Liver (tissue), 3 donors: Measurements from ENCODE around the gene ADK.

Experiments used
- ATF3 ChIP-seq: IDR thresholded peaks from 2 replicates; pipeline ENCODE4 v1.6.1; 2016; ENCODE audit warnings: antibody characterized with exemption
- FOXA1 ChIP-seq: IDR thresholded peaks from 2 replicates; pipeline ENCODE4 v1.6.1; 2016; ENCODE audit warnings: antibody characterized with exemption
- FOXA2 ChIP-seq: IDR thresholded peaks from 2 replicates; pipeline ENCODE4 v1.6.1; 2016; ENCODE audit warnings: antibody characterized with exemption
- HNF4A ChIP-seq, 2 donors: conservative IDR thresholded peaks; 2 replicates each; pipeline ENCODE4 v1.6.1; 2016; ENCODE audit warnings: antibody characterized with exemption in 2 of 2, mild to moderate bottlenecking in 2 of 2
- HNF4G ChIP-seq: IDR thresholded peaks from 2 replicates; pipeline ENCODE4 v1.6.1; 2016; ENCODE audit warnings: antibody characterized with exemption
- JUND ChIP-seq, 2 donors: IDR thresholded peaks; 2 replicates each; pipeline ENCODE4 v1.6.1; 2016; ENCODE audit warnings: antibody characterized with exemption in 2 of 2
- MAX ChIP-seq: IDR thresholded peaks from 2 replicates; pipeline ENCODE4 v1.6.1; 2016; ENCODE audit warnings: antibody characterized with exemption
- NR2F2 ChIP-seq: IDR thresholded peaks from 2 replicates; pipeline ENCODE4 v1.6.1; 2016; ENCODE audit warnings: antibody characterized with exemption
- RAD21 ChIP-seq, 2 donors: IDR thresholded peaks; 2 replicates each; pipeline ENCODE4 v1.6.1; 2016; ENCODE audit warnings: antibody characterized with exemption in 2 of 2, mild to moderate bottlenecking in 2 of 2
- REST ChIP-seq: IDR thresholded peaks from 2 replicates; pipeline ENCODE4 v1.6.1; 2016; ENCODE audit warnings: antibody characterized with exemption, mild to moderate bottlenecking
- RXRA ChIP-seq, 2 donors: IDR thresholded peaks; 2 replicates each; pipeline ENCODE4 v1.6.1; 2017 to 2018; ENCODE audit warnings: antibody characterized with exemption in 2 of 2, mild to moderate bottlenecking in 1 of 2
- TAF1 ChIP-seq: conservative IDR thresholded peaks from 2 replicates; pipeline ENCODE4 v1.6.1; 2016; ENCODE audit warnings: antibody characterized with exemption, mild to moderate bottlenecking
- YY1 ChIP-seq: IDR thresholded peaks from 2 replicates; pipeline ENCODE4 v1.6.1; 2016; ENCODE audit warnings: antibody characterized with exemption, mild to moderate bottlenecking
- TF ChIP-seq, protein P1 (sequence below): fragments of 150-350 bp; IDR thresholded peaks from 2 replicates; pipeline ENCODE4 v1.5.1; 2017; ENCODE audit warnings: improper control_type of control experiment, low read depth, low read length; ENCODE audit not compliant: missing input control
- donor health status: healthy.
- donor health status: healthy.

DNA sequence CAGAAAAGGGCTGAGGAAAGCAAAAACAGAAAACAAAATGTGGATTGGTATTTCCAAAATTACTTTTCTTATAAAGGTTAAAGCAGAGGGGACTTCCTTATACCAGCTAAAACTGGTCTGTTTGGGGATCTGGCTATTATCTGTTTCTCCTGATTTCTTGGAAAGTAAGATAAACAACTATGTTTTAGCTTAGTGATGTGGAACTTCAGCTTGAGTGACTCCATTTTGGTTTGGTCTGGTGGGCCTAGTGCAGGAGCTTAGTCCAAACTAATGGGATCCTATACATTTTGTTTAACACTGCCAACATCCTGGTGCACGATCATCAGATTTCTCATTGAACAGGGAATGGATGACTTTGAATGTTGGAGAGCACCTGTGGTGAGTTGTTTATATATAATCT, 283.5 kb downstream of the ADK start:
- TF ChIP-seq RAD21 (IDR thresholded peaks at IDR 0.05) (no peak), MAX (no peak), REST (no peak), YY1 (no peak), RXRA (IDR thresholded peaks at IDR 0.05) (no peak), NR2F2 (no peak), HNF4G (no peak), JUND (IDR thresholded peaks at IDR 0.05) (no peak), TAF1 (no peak), ATF3 (no peak), HNF4A (conservative IDR thresholded peaks at IDR 0.05) (no peak), FOXA2 (no peak), FOXA1 (no peak)
- TF ChIP-seq, protein P1, sequence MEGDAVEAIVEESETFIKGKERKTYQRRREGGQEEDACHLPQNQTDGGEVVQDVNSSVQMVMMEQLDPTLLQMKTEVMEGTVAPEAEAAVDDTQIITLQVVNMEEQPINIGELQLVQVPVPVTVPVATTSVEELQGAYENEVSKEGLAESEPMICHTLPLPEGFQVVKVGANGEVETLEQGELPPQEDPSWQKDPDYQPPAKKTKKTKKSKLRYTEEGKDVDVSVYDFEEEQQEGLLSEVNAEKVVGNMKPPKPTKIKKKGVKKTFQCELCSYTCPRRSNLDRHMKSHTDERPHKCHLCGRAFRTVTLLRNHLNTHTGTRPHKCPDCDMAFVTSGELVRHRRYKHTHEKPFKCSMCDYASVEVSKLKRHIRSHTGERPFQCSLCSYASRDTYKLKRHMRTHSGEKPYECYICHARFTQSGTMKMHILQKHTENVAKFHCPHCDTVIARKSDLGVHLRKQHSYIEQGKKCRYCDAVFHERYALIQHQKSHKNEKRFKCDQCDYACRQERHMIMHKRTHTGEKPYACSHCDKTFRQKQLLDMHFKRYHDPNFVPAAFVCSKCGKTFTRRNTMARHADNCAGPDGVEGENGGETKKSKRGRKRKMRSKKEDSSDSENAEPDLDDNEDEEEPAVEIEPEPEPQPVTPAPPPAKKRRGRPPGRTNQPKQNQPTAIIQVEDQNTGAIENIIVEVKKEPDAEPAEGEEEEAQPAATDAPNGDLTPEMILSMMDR, result no peak
